HepG2 (cell line): ENCODE measurements around the gene TAF1A. TPM values are rescaled to one million over a fixed set of nuclear protein-coding genes. Genes with fewer than 3 reads are reported as not detected.
A peak's percentile ranks its signal among the peaks of the same experiment; 100 is the strongest.

Source experiments
- ATAC-seq: fragments of 200-7000 bp; cut with Tn5 transposase; 3 replicates; pipeline ENCODE4 v1.9.1; 2020; ENCODE audit warnings: mild to moderate bottlenecking, moderate library complexity
- BruUV-seq: library from RNA; stranded (reverse); fragments of 400-500 nt; replicated peaks from 2 replicates; lab custom pipeline; 2021; lab: Mats Ljungman, UMichigan
- CTCF ChIA-PET: fragments of 300-600 bp; formaldehyde crosslinking; extraction: SDS; loops from one replicate; lab custom pipeline; 2021; ENCODE audit warnings: low total read pairs, inconsistent platforms, low intra/inter-chr PET ratio; lab: Yijun Ruan, JAX
- POLR2A ChIA-PET: fragments of 350-600 bp; sonication (Branson Sonifier 250); formaldehyde crosslinking; loops from one replicate; lab custom pipeline; 2020; ENCODE audit warnings: antibody characterized with exemption, inconsistent platforms; lab: Yijun Ruan, JAX
- DNase-seq: peaks from one replicate; pipeline ENCODE4 v3.0.0-alpha.2; 2015; ENCODE audit warnings: low spot score
- FAIRE-seq: peaks from 3 replicates; lab custom pipeline; 2011; peaks lifted over from hg19 to GRCh38; lab: Jason Lieb, UNC
- H2AFZ ChIP-seq: one replicate; pipeline ENCODE4 v1.6.1; 2011; ENCODE audit warnings: low read length, inconsistent platforms
- H3K27ac ChIP-seq: fragments of 300-600 bp; 3 replicates; pipeline ENCODE4 v1.8.0; 2011; ENCODE audit warnings: mixed run types, mild to moderate bottlenecking, mixed read lengths, low read length, inconsistent platforms; ENCODE audit not compliant: insufficient read depth; ENCODE audit errors: extremely low read length
- H3K27me3 ChIP-seq, 2 experiments: fragments of 200-600 bp in 1 of 2; 2 replicates in 1 of 2; 3 replicates in 1 of 2; pipeline versions ENCODE4 v1.6.0 to v1.8.0; 2011; ENCODE audit warnings: low read length in 2 of 2, mild to moderate bottlenecking in 2 of 2, moderate library complexity in 2 of 2, inconsistent platforms in 1 of 2; ENCODE audit not compliant: insufficient read depth in 2 of 2, control insufficient read depth in 1 of 2
- H3K36me3 ChIP-seq, 2 experiments: fragments of 200-600 bp in 1 of 2; replicated peaks in 1 of 2; 2 replicates in 1 of 2; 3 replicates in 1 of 2; pipeline versions ENCODE4 v1.5.1 to v1.8.0; 2011; ENCODE audit warnings: low read length in 2 of 2, inconsistent platforms in 1 of 2; ENCODE audit not compliant: insufficient read depth in 2 of 2, control insufficient read depth in 1 of 2
- H3K4me1 ChIP-seq: 2 replicates; pipeline ENCODE4 v1.5.1; 2012; ENCODE audit warnings: low read length, inconsistent platforms; ENCODE audit not compliant: insufficient read depth
- H3K4me2 ChIP-seq: 2 replicates; pipeline ENCODE4 v1.6.0; 2011; ENCODE audit warnings: low read depth, low read length, inconsistent platforms
- H3K4me3 ChIP-seq, 3 experiments: fragments of 200-600 bp in 1 of 3; sonication (generic), shearing (Covaris generic) in 1 of 3; replicated peaks in 1 of 3; 2 replicates each; pipeline ENCODE4 v1.5.1; 2011 to 2016; ENCODE audit warnings: low read length in 3 of 3, inconsistent platforms in 2 of 3, low read depth in 2 of 3, mild to moderate bottlenecking in 2 of 3, control low read depth in 1 of 3, mixed read lengths in 1 of 3; ENCODE audit not compliant: insufficient read depth in 1 of 3
- H3K79me2 ChIP-seq: one replicate; pipeline ENCODE4 v1.6.1; 2011; ENCODE audit warnings: low read length, inconsistent platforms; ENCODE audit not compliant: insufficient read depth
- H3K9ac ChIP-seq: 2 replicates; pipeline ENCODE4 v1.6.0; 2011; ENCODE audit warnings: mild to moderate bottlenecking, low read depth, low read length, inconsistent platforms; ENCODE audit not compliant: insufficient read depth
- H3K9me3 ChIP-seq: 2 replicates; pipeline ENCODE4 v1.5.1; 2012; ENCODE audit warnings: mild to moderate bottlenecking, low read length
- H4K20me1 ChIP-seq: 2 replicates; pipeline ENCODE4 v1.6.0; 2011; ENCODE audit warnings: inconsistent platforms, mild to moderate bottlenecking, low read length, moderate library complexity; ENCODE audit not compliant: insufficient read depth
- AHR ChIP-seq: IDR thresholded peaks from 2 replicates; pipeline ENCODE4 v1.6.1; 2018; ENCODE audit warnings: missing genetic modification reagents, missing compliant biosample characterization
- ATF7-NPFF ChIP-seq: sonication (generic); formaldehyde crosslinking; IDR thresholded peaks from 2 replicates; pipeline ENCODE4 v1.8.1; 2023; ENCODE audit warnings: mild to moderate bottlenecking, low read depth, missing genetic modification reagents, moderate library complexity
- CHD4 ChIP-seq: fragments of 200-600 bp; sonication (generic); IDR thresholded peaks from 2 replicates; pipeline ENCODE4 v1.7.0; 2017; ENCODE audit warnings: mild to moderate bottlenecking, low read length, borderline replicate concordance
- SP5 ChIP-seq: IDR thresholded peaks from 2 replicates; pipeline ENCODE4 v1.6.1; 2016; ENCODE audit warnings: low read depth, borderline replicate concordance
- YEATS4 ChIP-seq: sonication (generic); formaldehyde crosslinking; IDR thresholded peaks from 2 replicates; pipeline ENCODE4 v1.4.0; 2020; ENCODE audit warnings: missing genetic modification reagents, borderline replicate concordance
- ZNF318 ChIP-seq: sonication (generic); formaldehyde crosslinking; IDR thresholded peaks from 2 replicates; pipeline ENCODE4 v1.4.0; 2020; ENCODE audit warnings: mild to moderate bottlenecking, missing genetic modification reagents
- ZNF530 ChIP-seq: sonication (generic); formaldehyde crosslinking; IDR thresholded peaks from 2 replicates; pipeline ENCODE4 v1.5.0; 2020; ENCODE audit warnings: low read depth, mild to moderate bottlenecking, missing genetic modification reagents
- ZNF766 ChIP-seq: sonication (generic); formaldehyde crosslinking; IDR thresholded peaks from 2 replicates; pipeline ENCODE4 v1.5.0; 2020; ENCODE audit warnings: missing genetic modification reagents, borderline replicate concordance
- WGBS: methylation state at CpG from one replicate; pipeline ENCODE4 v1.1.6; 2017; ENCODE audit warnings: low lambda C conversion rate; 5-methylcytosine and 5-hydroxymethylcytosine counted together
- in situ Hi-C: cut with HindIII; loops from 2 replicates; pipeline ENCODE4 v1.10.0; 2017; ENCODE audit warnings: low pct_unique_long_range_greater_than_20kb; ENCODE audit not compliant: extremely low pct_ligation_motif_present
- intact Hi-C: fragments of 100-400 bp; cut with micrococcal nuclease; formaldehyde crosslinking; loops from one replicate; pipeline ENCODE4 v1.10.0; 2022; ENCODE audit not compliant: unreplicated experiment
- polyA plus RNA-seq, 8 experiments: library from polyadenylated mRNA; depleted of rRNA in 3 of 8; stranded (reverse) in 7 of 8; unstranded in 1 of 8; fragments of >200 nt; fragmentation: Illumina TruSeq in 4 of 8; extraction: Trizol in 4 of 8; gene quantifications; 2 replicates each; pipeline versions ENCODE4 v1.2.1 to v1.2.3, GENCODE V29; 2011 to 2016; ENCODE audit warnings: low read depth in 4 of 8, missing spikeins in 1 of 8, mixed read lengths in 1 of 8; ENCODE audit not compliant: insufficient read depth in 1 of 8
- total RNA-seq, 5 experiments: library from RNA; depleted of rRNA; stranded (reverse); fragments of >200 nt; fragmentation: Illumina TruSeq; extraction: Trizol; gene quantifications; 2 replicates each; pipeline ENCODE4 v1.2.3, GENCODE V29; 2016; ENCODE audit warnings: low read depth in 1 of 5
- TF ChIP-seq, protein P1 (sequence below): sonication (generic); formaldehyde crosslinking; IDR thresholded peaks from 2 replicates; pipeline ENCODE4 v1.9.0; 2021; ENCODE audit warnings: mild to moderate bottlenecking, missing genetic modification reagents

TAF1A gene
- total and polyA plus RNA-seq, 2 of the 13 experiments (the other 11 are each of a cell fraction or from before 2014, with no cell fraction given) = 3.3 to 10.7 TPM

GRCh38 chr1:222582099-222582774 lies 7.5 kb downstream of the TAF1A start:
- POLR2A ChIA-PET = interaction anchor here (1.1 kb wide), 1 partner anchor 62 kb away, joined by 4 read pairs; no protein-coding TSS in a partner anchor
- peak; percentile 19 for DNase-seq
- no TSS peak for BruUV-seq
- H4K20me1 ChIP-seq = no peaks in the 10 kb centered on the region
- peaks cover 0 to 43% of the 10 kb centered on the region in 2 experiments; a peak in 3 of 5 replicates for H3K36me3 ChIP-seq
- H3K4me2 ChIP-seq = no peak overlapping the region
- intact Hi-C loops = no loop called here
- WGBS = 95% methylated on average over 4 of the region's 4 CpGs
- H3K27me3 ChIP-seq = no peaks in the 10 kb centered on the region
- no peaks in the 10 kb centered on the region for H3K9me3 ChIP-seq
- H3K9ac ChIP-seq = no peak overlapping the region
- peaks cover 15% of the 10 kb centered on the region for H3K4me1 ChIP-seq
- peaks cover 14% of the 10 kb centered on the region for H3K79me2 ChIP-seq
- no peak overlapping the region for H3K4me3 ChIP-seq
- in situ Hi-C loops = no loop called here
- ATAC-seq = no peak
- H3K27ac ChIP-seq = no peak overlapping the region
- no peak overlapping the region for H2AFZ ChIP-seq
- no peak for FAIRE-seq
- CTCF ChIA-PET = no interaction called here
- no peak for TF ChIP-seq ZNF318 (CRISPR knock-in tag)
- TF ChIP-seq ZNF766 (CRISPR knock-in tag) = no peak
- no peak for TF ChIP-seq ATF7-NPFF (CRISPR knock-in tag)
- no peak for TF ChIP-seq SP5 (CRISPR knock-in tag)
- no peak for TF ChIP-seq ZNF530 (CRISPR knock-in tag)
- no peak for TF ChIP-seq AHR
- TF ChIP-seq CHD4 = no peak
- no peak for TF ChIP-seq YEATS4 (CRISPR knock-in tag)
- TF ChIP-seq, protein P1, sequence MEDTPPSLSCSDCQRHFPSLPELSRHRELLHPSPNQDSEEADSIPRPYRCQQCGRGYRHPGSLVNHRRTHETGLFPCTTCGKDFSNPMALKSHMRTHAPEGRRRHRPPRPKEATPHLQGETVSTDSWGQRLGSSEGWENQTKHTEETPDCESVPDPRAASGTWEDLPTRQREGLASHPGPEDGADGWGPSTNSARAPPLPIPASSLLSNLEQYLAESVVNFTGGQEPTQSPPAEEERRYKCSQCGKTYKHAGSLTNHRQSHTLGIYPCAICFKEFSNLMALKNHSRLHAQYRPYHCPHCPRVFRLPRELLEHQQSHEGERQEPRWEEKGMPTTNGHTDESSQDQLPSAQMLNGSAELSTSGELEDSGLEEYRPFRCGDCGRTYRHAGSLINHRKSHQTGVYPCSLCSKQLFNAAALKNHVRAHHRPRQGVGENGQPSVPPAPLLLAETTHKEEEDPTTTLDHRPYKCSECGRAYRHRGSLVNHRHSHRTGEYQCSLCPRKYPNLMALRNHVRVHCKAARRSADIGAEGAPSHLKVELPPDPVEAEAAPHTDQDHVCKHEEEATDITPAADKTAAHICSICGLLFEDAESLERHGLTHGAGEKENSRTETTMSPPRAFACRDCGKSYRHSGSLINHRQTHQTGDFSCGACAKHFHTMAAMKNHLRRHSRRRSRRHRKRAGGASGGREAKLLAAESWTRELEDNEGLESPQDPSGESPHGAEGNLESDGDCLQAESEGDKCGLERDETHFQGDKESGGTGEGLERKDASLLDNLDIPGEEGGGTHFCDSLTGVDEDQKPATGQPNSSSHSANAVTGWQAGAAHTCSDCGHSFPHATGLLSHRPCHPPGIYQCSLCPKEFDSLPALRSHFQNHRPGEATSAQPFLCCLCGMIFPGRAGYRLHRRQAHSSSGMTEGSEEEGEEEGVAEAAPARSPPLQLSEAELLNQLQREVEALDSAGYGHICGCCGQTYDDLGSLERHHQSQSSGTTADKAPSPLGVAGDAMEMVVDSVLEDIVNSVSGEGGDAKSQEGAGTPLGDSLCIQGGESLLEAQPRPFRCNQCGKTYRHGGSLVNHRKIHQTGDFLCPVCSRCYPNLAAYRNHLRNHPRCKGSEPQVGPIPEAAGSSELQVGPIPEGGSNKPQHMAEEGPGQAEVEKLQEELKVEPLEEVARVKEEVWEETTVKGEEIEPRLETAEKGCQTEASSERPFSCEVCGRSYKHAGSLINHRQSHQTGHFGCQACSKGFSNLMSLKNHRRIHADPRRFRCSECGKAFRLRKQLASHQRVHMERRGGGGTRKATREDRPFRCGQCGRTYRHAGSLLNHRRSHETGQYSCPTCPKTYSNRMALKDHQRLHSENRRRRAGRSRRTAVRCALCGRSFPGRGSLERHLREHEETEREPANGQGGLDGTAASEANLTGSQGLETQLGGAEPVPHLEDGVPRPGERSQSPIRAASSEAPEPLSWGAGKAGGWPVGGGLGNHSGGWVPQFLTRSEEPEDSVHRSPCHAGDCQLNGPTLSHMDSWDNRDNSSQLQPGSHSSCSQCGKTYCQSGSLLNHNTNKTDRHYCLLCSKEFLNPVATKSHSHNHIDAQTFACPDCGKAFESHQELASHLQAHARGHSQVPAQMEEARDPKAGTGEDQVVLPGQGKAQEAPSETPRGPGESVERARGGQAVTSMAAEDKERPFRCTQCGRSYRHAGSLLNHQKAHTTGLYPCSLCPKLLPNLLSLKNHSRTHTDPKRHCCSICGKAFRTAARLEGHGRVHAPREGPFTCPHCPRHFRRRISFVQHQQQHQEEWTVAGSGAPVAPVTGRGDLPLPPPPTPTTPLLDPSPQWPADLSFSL = no peak
